K562 (cell line): Measurements from ENCODE around the gene CIAO2B. TPM values are rescaled to one million over a fixed set of nuclear protein-coding genes. Genes with fewer than 3 reads are reported as not detected.
A peak's percentile ranks its signal among the peaks of the same experiment; 100 is the strongest.

ENCODE experiments used
- ATAC-seq: fragments of 200-7000 bp; cut with Tn5 transposase; 3 replicates; pipeline ENCODE4 v1.9.1; 2020; ENCODE audit warnings: moderate library complexity
- BruUV-seq: library from RNA; stranded (reverse); fragments of 400-500 nt; replicated peaks from 2 replicates; lab custom pipeline; 2021; lab: Mats Ljungman, UMichigan
- CTCF ChIA-PET: fragments of 300-600 bp; formaldehyde crosslinking; extraction: SDS; loops from one replicate; lab custom pipeline; 2021; ENCODE audit warnings: low intra/inter-chr PET ratio; lab: Yijun Ruan, JAX
- POLR2A ChIA-PET: fragments of 300-600, 350-650 bp; sonication (Branson Sonifier 250); formaldehyde crosslinking; extraction: SDS; loops from one replicate; lab custom pipeline; 2021; ENCODE audit warnings: antibody characterized with exemption, inconsistent platforms; lab: Yijun Ruan, JAX
- DNase-seq, 4 experiments: peaks; one replicate each; pipeline versions ENCODE4 v3.0.0 to v3.0.0-alpha.2; 2011 to 2018; ENCODE audit warnings: low spot score in 3 of 4, mixed read lengths in 3 of 4; ENCODE audit errors: extremely low read depth in 1 of 4
- FAIRE-seq: peaks from 2 replicates; lab custom pipeline; 2011; peaks lifted over from hg19 to GRCh38; lab: Jason Lieb, UNC
- H2AFZ ChIP-seq: 2 replicates; pipeline ENCODE4 v1.6.0; 2011; ENCODE audit warnings: low read depth, low read length, control low read depth, inconsistent platforms
- H3K27ac ChIP-seq: fragments of 200-600 bp; 3 replicates; pipeline ENCODE4 v1.8.0; 2011; ENCODE audit warnings: low read depth, mild to moderate bottlenecking, control low read depth, inconsistent platforms, low read length, moderate library complexity, mixed read lengths; ENCODE audit errors: extremely low read depth
- H3K27me3 ChIP-seq, 2 experiments: fragments of 300-600 bp in 1 of 2; 2 replicates in 1 of 2; 3 replicates in 1 of 2; pipeline versions ENCODE4 v1.6.0 to v1.8.0; 2011; ENCODE audit warnings: inconsistent platforms in 2 of 2, low read length in 2 of 2, mild to moderate bottlenecking in 1 of 2, mixed read lengths in 1 of 2, moderate library complexity in 1 of 2; ENCODE audit not compliant: control insufficient read depth in 2 of 2, insufficient read depth in 2 of 2
- H3K36me3 ChIP-seq: fragments of 300-600 bp; 3 replicates; pipeline ENCODE4 v1.8.0; 2011; ENCODE audit warnings: mild to moderate bottlenecking, low read length, inconsistent platforms; ENCODE audit not compliant: control insufficient read depth, insufficient read depth
- H3K4me1 ChIP-seq, 2 experiments: fragments of 200-600 bp in 1 of 2; replicated peaks in 1 of 2; 2 replicates in 1 of 2; 3 replicates in 1 of 2; pipeline versions ENCODE4 v1.5.1 to v1.8.0; 2011; ENCODE audit warnings: inconsistent platforms in 2 of 2, low read length in 2 of 2, mild to moderate bottlenecking in 1 of 2, mixed read lengths in 1 of 2, moderate library complexity in 1 of 2; ENCODE audit not compliant: control insufficient read depth in 2 of 2, insufficient read depth in 2 of 2
- H3K4me2 ChIP-seq: 2 replicates; pipeline ENCODE4 v1.6.1; 2011; ENCODE audit warnings: low read length, control low read depth, inconsistent platforms, mixed read lengths; ENCODE audit not compliant: insufficient read depth
- H3K4me3 ChIP-seq: fragments of 200-600 bp; sonication (generic), shearing (Covaris generic); 2 replicates; pipeline ENCODE4 v1.5.1; 2016; ENCODE audit warnings: control low read depth, inconsistent platforms
- H3K79me2 ChIP-seq: fragments of 200-600 bp; 3 replicates; pipeline ENCODE4 v1.8.0; 2011; ENCODE audit warnings: low read length, inconsistent platforms; ENCODE audit not compliant: control insufficient read depth, insufficient read depth
- H3K9ac ChIP-seq, 2 experiments: 2 replicates each; pipeline versions ENCODE4 v1.6.0 to v1.6.1; 2011; ENCODE audit warnings: low read depth in 2 of 2, low read length in 2 of 2, control low read depth in 1 of 2, inconsistent platforms in 1 of 2, mild to moderate bottlenecking in 1 of 2, mixed read lengths in 1 of 2; ENCODE audit not compliant: insufficient read depth in 1 of 2
- H3K9me1 ChIP-seq: one replicate; pipeline ENCODE4 v1.6.0; 2011; ENCODE audit warnings: inconsistent platforms, mild to moderate bottlenecking, low read length, moderate library complexity; ENCODE audit not compliant: control insufficient read depth, insufficient read depth
- H3K9me3 ChIP-seq: replicated peaks from 2 replicates; pipeline ENCODE4 v1.5.1; 2011; ENCODE audit warnings: low read depth, low read length, inconsistent platforms; ENCODE audit not compliant: control insufficient read depth, insufficient read depth
- H4K20me1 ChIP-seq: replicated peaks from 2 replicates; pipeline ENCODE4 v1.6.1; 2011; ENCODE audit warnings: low read length, inconsistent platforms, mixed read lengths; ENCODE audit not compliant: control insufficient read depth, insufficient read depth
- CBX1 ChIP-seq: sonication (generic); IDR thresholded peaks from 2 replicates; pipeline ENCODE4 v1.6.1; 2016; ENCODE audit warnings: antibody characterized with exemption, low read depth, mild to moderate bottlenecking
- NRF1 ChIP-seq, 2 experiments: fragments of 450-650 bp; IDR thresholded peaks in 1 of 2; conservative IDR thresholded peaks in 1 of 2; 2 replicates each; pipeline ENCODE4 v1.6.1; 2014; ENCODE audit warnings: mild to moderate bottlenecking in 2 of 2
- WGBS: fragments of 100-300 bp; shearing (Covaris generic); methylation state at CpG from one replicate; pipeline ENCODE4 v1.1.6; 2016; ENCODE audit warnings: low coverage, mixed read lengths; ENCODE audit not compliant: insufficient coverage; ENCODE audit errors: missing lambda C conversion rate; 5-methylcytosine and 5-hydroxymethylcytosine counted together
- in situ Hi-C: fragments of 300-500 bp; cut with MboI; formaldehyde crosslinking; loops from 4 replicates; pipeline ENCODE4 v1.15.0; 2018; ENCODE audit warnings: inconsistent platforms, mixed read lengths
- intact Hi-C: fragments of 100-400 bp; cut with micrococcal nuclease; formaldehyde crosslinking; loops from 2 replicates; pipeline ENCODE4 v1.14.2; 2022
- polyA plus RNA-seq, 8 experiments: library from polyadenylated mRNA; depleted of rRNA in 4 of 8; stranded (reverse) in 5 of 8; unstranded in 3 of 8; fragments of >200 nt; fragmentation: Nextera tagmentation in 2 of 8; fragmentation: Illumina TruSeq in 1 of 8; extraction: Ambion mirVana in 2 of 8; extraction: Trizol in 1 of 8; gene quantifications; 2 replicates each; pipeline versions ENCODE4 v1.2.1 to v1.2.3, GENCODE V29; 2011 to 2014; ENCODE audit warnings: inconsistent platforms in 1 of 8, missing spikeins in 1 of 8
- total RNA-seq, 7 experiments: library from RNA; depleted of rRNA in 6 of 7; stranded (reverse); fragments of >200 nt in 6 of 7; fragmentation: Illumina TruSeq in 2 of 7; extraction: Trizol in 2 of 7; gene quantifications; 2 replicates each; pipeline versions ENCODE4 v1.2.1 to v1.2.3, GENCODE V29; 2011 to 2021; ENCODE audit warnings: low replicate concordance in 1 of 7

CIAO2B gene
- total and polyA plus RNA-seq, 9 of the 15 experiments (the other 6 are each of a cell fraction or from before 2014, with no cell fraction given): 86.8 to 182 (median 113) TPM

DNA sequence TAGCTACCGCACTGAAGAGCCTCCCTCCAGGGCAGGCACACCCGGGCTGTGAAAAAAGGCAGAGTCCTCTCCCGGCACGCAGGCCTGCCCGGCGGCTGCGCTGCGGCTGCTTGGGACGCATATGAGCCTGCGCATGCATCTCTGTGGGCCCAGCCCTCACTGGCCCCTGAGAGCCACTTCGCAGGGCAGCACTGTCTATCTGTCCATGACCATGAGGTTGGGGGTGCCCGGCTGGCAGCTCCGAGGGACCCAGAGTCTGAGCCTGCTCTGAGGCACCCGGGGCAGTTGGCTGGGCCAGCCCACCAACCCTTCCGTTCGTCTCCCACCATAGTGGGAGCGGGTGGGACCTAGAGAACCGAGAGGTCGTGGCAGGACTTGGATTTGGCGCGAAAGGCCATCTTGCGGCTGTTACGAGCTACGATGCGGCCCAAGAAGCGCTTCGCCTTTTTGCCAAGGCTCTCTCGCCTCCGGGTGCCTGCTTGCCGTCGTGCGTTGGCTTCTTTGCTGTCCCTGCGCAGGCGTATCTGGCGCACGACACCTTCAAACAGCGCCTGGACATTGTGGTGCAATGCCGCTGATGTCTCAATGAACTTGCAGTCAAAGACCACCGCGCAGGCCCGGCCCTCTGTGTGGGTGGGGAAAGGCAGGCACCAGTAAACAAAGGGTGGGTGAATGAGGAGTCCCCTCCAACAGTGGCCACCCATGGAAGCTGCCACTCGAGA, 12.3 kb downstream of the CIAO2B start:
- POLR2A ChIA-PET: interaction anchor here (1.7 to 2.0 kb wide), 3 partner anchors 9 to 11 kb away, joined by 6 to 11 read pairs (median 8); partner anchors contain the start of gene CIAO2B
- H3K9me1 ChIP-seq: no peaks in the 10 kb centered on the region
- TF ChIP-seq CBX1 (no peak), NRF1 (conservative IDR thresholded peaks at IDR 0.05 in 1 of 2, IDR thresholded peaks at IDR 0.05 in 1 of 2) (peak; percentile 62 to 67)
- no peaks in the 10 kb centered on the region for H3K9me3 ChIP-seq
- no peaks in the 10 kb centered on the region for H3K79me2 ChIP-seq
- H3K36me3 ChIP-seq: no peaks in the 10 kb centered on the region
- intact Hi-C loops (no loop called here), in situ Hi-C loops (no loop called here)
- H4K20me1 ChIP-seq: no peaks in the 10 kb centered on the region; the same call in 1 of the 2 replicates
- BruUV-seq: no TSS peak
- H3K9ac ChIP-seq: peak overlapping the region in 1 of 2 experiments; percentile 78; a peak in 2 of 4 replicates
- ATAC-seq (no peak), FAIRE-seq (no peak), DNase-seq (no peak)
- H3K27me3 ChIP-seq: peaks cover 4 to 56% of the 10 kb centered on the region in 2 experiments; a peak in 2 of 5 replicates
- 39% methylated on average over 39 of the region's 42 CpGs for WGBS
- H3K27ac ChIP-seq: no peak overlapping the region
- CTCF ChIA-PET: interaction anchor here (0.6 kb wide), 1 partner anchor 14 kb away, joined by 3 read pairs; no protein-coding TSS in a partner anchor
- no peak overlapping the region for H3K4me2 ChIP-seq
- no peak overlapping the region for H2AFZ ChIP-seq
- no peak overlapping the region for H3K4me3 ChIP-seq
- peaks cover 0 to 32% of the 10 kb centered on the region in 2 experiments; a peak in 3 of 5 replicates for H3K4me1 ChIP-seq
